HG03521 (cell line): ENCODE data around the gene YEATS2.
"Not testable (repeated sequence)": the region's sequence is repeated elsewhere in the genome, so short reads cannot be mapped to it uniquely, and the experiment has no call there.

ENCODE experiments used
- ATAC-seq: cut with Tn5 transposase; IDR thresholded peaks from one replicate; pipeline ENCODE4 v1.9.1; 2021; ENCODE audit warnings: mild to moderate bottlenecking, moderate library complexity; ENCODE audit not compliant: unreplicated experiment

The YEATS2 gene

DNA sequence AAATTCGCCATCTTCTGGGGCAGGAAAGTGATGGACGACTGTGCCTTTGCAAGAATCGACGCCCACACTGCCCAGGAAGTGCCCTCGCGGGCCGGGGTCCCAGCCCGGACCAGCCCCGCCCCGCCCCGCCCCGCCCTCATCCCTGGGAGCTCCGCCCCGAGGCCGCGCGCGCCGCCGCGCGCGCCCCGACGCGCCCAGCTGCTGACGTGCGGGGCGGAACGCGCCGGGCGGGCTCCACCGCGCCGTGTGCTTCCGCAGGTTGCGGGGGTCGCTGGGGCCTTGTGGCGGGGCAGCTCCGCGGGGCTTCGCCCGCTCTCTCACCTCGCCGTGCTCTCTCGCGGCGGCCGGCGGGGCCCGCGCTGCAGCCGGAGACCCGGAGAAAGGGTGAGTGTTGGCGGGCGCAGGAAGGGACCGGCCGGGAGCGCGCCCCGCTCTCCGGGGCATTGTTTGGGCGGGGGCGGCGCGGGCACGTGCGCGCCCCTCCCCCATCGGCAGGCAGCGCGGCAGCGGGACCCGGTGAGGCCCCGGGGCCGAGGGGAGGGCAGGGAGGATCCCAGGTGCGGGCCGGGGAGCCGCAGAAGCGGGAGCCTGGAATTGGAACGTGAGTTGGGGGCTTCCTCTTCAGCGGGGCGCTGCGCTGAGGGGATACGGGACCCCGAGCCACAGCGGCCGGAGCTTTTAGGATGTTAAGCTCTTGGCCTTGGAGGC is at the start of gene YEATS2:
Gene YEATS2, plus strand, starts transcription at position 188 of the 708 bp plus-strand sequence. CDS start 17,366 bp downstream, outside the sequence.
- ATAC-seq, result peak; percentile 86

DNA sequence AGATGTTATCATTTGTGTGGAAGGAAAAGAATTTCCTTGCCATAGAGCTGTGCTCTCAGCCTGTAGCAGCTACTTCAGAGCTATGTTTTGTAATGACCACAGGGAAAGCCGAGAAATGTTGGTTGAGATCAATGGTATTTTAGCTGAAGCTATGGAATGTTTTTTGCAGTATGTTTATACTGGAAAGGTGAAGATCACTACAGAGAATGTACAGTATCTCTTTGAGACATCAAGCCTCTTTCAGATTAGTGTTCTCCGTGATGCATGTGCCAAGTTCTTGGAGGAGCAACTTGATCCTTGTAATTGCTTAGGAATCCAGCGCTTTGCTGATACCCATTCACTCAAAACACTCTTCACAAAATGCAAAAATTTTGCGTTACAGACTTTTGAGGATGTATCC is 47.0 kb upstream of the YEATS2 start:
- ATAC-seq, result no peak

DNA sequence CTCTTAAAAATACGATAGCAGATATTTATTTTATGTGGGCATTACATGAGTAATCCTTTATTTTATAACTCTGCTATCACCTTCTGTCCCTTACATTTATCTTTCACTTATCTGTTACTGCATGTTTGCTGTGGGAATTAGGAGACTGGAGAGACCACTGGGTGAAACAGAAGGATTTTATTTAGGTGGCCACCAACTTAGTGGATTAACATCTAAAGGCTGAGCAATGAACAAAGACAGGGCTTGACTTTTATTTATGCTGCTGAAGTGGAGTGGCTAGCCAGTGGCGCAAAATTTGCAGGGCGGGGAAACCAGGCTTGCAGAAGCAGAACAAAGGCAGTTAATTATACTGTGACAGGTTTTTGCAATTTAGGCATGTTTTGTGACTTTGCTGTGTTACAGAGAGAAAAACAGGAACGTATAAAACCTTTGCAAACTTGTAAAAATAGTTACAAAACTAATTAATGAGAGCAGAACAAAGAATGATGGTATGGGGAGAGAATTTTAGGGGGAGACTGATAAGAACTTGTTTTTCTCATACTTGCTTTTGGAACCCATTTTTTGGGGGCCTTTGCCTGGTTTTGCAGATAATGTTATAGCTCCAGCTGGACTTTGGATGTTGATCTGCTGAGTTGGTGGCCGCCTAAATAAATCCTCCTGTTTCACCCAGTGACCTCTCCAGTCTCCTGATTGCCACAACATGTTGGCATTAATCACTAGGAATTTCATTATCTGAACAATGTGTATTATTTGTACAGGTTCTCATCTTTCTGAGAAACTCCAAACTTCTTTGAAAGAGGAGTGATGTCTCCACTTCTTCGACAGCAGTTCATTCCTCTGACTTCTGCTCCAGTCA is 44.2 kb upstream of the YEATS2 start:
- no peak for ATAC-seq

DNA sequence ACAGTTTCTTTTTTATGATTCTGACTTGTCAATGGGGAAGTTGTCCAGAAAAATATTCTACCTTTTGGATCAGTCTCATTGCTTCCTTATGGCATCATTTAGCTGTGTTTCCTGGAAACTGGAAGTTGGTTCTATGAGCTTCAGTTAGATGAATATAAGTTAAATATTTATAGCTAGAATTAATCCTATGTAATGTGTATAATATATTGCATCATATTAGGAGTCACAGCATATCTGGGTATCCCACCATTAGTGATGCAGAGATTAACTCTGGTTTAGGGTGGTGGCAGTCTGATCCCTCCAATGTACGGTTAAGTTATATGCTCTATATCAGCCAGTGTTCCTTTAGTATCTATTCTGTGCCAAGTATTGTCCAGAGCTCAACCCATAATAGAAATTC is 42.9 kb upstream of the YEATS2 start:
- ATAC-seq, result no peak

DNA sequence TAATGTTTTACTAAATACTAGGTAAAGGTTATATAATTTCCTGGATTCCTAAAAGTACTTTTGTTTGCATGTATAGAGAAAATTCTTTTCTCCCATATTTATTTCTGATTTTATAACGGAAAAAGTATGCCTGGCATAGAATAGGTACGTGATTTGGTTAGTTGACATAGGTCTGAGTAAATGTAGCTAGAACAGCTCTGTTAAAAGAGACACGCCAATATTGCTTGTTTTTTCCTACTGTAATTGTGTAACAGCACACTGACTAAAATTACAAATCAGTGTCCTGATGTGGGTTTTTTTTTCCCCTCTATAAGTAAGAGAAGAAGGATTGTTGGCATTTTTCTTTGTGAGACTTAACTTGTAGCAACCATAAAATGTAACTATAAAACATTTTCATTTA is 35.5 kb upstream of the YEATS2 start:
- no peak for ATAC-seq

DNA sequence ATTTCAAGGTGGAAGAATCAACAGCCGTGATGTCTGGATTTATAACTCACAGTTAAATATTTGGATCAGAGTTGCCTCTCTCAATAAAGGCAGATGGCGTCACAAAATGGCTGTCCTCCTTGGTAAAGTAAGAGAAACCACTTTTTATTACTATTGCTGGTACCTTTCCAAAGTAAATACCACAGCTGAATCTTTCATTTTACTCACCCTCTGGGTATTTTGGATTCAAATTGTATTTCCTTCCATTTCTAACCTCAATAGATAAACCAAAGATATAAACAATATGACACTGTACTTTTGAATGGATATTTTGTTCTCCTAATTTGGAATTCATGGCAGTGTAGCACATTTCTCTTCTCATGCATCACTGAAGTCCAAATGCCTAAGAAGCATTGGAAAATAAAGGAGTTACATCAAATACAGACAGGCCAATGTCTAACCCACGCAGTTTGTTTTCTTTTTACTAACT is 32.6 kb upstream of the YEATS2 start:
- ATAC-seq, result no peak

DNA sequence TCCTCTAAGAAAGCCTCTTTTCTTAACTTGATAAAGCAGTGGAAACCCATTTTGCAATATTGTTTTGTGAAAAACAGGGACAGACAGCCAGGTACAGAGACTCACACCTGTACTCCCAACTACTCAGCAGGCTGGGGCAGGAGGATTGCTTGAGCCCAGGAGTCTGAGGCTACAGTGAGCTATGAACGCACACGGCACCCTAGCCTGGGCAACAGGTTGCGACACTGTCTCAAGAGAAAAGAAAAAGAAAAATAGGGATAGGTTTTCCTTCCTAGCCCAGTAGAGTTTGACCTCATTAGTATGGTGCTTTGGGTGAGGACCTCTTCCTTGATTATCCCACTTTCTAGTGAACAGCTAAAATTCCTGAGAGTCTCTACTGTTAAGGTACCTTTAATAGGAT is 17.5 kb upstream of the YEATS2 start:
- ATAC-seq, result no peak

DNA sequence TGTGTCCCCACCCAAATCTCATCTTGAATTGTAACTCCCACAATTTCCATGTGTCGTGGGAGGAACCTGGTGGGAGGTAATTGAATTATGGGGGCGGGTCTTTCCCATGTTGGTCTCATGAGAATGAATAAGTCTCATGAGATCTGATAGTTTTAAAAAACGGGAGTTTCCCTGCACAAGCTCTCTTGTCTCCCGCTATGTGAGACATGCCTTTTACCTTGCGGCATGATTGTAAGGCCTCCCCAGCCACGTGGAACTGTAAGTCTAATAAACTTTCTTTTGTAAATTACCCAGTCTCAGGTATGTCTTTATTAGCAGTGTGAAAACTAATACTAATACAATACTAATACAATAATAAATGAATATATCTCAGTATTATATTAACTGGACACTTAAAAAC is 9.9 kb upstream of the YEATS2 start:
- no peak for ATAC-seq

DNA sequence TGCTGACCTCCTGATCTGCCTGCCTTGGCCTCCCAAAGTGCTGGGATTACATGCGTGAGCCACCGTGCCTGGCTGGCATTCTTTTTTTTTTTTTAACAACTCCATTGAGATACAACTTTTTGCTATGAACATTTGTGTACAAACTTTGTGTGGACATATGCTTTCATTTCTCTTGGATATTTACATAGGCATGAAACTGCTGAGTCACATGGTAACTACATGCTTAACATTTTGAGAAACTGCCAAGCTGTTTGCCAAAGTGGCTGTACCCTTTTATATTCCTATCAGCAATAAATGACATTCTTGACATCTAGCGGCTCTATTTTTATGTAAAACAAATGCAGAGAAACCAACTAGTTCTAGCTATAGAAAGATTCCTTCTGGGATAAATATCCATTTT is 8.7 kb upstream of the YEATS2 start:
- no peak for ATAC-seq

DNA sequence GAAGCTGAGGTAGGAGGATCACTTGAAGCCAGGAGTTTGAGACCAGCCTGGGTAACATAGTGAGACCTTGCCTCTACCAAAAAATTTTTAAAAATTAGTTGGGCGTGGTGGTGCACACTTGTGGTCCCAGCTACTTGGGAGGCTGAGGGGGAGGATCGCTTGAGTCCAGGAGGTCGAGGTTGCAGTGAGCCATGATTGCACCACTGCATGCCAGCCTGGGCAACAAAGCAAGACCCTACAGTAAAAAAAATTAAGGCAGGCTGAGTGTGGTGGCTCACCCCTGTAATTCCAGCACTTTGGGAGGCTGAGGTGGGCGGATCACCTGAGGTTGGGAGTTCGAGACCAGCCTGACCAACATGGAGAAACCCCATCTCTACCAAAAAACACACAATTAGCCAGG is 8.0 kb upstream of the YEATS2 start:
- ATAC-seq, result not testable (repeated sequence)

DNA sequence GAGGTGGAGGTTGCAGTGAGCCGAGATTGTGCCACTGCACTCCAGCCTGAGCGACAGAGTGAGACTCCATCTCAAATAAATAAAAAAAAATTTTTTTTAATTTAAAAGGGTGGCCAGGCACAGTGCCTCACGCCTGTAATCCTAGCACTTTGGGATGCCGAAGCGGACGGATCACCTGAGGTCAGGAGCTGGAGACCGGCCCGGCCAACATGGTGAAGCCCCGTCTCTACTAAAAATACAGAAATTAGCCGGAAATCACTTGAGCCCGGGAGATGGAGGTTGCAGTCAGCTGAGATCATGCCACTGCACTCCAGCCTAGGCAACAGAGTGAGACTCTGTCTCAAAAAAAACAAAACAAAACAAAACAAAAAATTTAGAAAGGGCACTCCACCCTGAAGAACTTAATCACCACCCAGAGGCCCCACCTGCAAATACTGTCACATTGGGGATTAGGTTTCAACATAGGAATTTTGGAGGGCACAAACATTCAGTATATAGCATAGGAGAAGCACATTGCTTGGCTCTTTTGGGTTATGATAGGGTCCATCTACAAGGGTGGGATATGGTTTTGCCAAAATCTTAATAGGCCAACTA is 7.1 kb upstream of the YEATS2 start:
- ATAC-seq, result no peak

DNA sequence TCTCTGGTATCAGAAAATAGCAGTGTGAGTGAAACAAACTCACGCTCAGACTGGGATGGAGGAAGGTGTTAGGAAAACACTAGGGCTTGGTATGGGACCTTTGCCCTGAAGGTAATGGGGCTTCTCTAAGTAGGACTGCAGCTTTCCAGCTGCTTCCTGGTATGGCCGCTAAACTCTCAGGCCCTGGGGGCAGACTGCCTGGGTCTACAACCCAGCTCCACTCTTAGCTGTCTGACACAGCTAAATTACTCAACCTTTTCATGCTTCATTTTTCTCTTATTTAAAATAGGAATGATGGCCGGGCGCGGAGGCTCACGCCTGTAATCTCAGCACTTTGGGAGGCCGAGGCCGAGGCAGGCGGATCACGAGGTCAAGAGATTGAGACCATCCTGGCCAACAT is 5.2 kb upstream of the YEATS2 start:
- no peak for ATAC-seq

DNA sequence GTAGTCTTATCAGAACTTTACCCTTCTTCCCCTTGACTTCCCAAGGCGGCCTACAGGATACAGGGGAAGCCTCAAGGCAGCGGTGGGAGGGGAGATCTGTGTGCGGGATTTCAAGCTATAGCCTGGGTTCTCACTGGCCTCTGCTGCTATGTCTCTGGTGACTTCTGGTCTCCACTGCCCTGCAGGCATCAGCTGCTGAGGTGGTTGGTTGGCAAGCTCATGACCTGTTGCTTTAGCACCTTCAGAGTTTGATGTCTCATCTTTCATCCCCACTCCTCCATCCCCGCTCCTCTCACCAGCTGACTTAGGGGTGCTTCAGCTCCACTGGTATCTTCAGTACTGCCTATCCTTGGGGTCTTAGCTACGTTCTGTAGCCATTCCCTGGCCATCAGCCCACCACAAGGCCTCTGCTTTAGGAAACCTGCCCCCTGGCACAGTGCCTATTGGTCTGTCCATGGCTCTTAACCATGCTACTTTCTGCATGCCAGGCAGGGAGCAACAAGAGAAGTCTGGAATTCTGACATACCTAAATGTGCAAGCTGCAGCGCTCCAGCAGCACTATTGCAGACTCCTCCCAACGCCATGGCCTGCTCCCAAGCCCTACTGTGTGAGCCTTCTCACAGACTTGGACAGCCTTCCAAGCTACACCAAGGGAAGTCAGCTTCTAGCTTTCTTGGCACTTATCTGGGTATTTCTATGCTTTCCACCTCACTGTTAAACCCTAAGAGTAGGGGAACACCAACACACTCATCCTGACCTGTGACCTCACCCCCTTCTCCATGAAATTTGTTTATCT is 1.8 kb upstream of the YEATS2 start:
- no peak for ATAC-seq

DNA sequence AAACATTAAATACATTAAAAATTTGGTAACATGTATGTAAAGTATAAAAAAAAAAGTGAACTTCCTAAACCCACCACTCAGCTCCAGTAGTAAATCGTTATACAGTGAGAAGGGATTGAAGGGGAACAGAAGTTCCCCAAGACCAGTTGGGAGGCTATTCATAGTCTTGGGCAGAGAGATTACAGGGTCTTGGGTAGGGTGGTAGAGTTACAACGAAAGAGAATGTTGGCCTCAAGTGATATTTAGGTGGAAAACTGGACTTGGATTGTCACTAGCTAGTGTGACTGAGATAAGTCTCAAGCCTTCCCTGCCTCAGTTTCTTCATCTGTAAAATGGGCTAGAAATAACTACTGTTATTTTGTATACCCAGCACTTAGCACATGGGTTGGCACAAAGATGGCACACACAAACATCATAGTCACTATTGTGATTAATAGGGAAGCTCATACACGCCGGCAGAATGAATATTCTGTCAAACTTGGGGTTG is 431 bp upstream of the YEATS2 start:
- no peak for ATAC-seq

DNA sequence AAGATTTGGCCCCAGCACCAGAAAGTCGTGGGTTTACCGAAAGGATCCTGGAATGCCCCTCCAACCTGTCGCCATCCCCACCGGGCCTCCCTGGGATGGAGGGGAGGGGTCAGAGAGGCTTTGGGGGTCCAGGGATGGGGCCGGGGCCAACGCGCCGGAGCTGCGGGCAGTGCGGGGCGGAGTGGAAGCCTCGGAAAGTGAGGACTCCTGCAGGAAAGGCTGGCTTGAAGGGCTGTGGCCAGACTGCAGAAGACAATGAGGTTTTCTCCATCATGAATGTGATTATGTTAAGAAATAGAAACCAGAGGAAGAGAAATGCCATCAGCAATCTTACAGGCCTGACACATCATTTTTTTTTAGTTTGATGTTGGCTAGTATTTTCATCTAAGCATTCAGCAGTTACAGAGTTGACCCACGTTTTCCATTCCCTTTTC is 738 bp downstream of the YEATS2 start:
- ATAC-seq, result peak; percentile 11

DNA sequence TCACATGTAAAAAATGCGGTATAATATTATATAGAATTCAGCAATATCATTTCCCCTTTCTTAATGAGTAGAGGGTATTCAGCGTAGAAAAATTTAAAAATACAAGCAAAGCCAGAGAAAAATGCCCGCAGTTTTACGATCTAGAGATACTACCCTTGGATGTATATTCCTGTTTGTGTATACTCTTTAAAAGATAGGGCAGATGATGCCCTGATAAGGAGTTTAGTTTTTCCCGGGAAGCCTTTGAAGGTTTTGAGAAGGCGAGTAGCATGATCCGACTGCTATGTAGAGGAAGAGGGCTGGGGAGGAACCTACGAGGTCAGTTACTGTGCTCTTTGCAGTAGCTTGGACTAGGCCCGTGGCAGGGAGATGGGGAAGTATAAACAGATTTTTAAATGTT is 1.2 kb downstream of the YEATS2 start:
- no peak for ATAC-seq

DNA sequence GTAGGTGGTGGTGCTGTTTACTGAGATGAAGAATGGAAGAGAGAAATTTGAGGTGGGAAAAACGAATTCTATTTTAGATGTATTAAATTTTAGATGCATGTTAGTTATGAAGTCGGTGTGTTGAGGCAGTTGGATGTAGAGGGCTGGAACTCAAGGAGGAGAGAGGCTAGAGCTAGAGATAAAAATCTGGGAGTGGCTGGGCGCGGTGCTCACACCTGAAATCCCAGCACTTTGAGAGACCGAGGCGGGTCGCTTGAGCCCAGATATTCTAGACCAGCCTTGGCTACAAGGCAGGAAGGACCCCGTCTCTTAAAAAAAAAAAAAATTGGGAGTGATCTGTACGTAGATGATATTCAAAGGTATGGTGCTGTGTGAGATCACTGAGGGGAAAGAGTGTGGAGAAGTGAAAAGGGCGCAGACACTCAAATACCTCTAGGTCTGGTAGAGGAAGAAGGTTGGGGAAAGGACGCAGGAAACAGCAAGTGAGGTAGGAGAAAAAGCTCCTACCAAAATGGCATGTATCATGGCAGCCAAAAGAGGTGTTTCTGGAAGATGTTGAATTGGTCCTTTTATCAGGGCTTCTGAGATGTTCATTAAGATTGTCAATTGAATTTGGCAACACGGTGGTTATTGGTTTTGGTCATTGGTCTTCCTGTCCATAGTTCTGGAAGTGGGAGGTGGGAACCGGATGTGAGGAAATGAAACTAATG is 1.8 kb downstream of the YEATS2 start:
- no peak for ATAC-seq

DNA sequence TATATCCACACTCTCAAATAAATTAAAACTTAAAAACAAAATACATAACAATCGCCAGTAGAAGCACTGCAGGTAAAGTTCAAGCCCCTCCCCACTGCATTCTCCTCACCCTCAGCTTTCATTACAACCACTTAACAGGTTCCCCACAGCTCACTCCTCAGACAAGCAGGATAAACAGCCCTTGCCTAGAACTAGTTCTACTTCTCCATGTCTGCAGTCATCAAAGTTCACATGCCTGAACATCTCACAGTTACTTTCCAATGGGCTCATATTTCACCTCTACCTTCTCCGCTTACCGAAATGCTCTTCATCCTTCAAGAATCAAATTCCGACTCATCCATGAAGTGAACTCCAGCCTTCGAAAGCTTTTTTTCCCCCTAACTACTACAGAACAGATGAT is 4.1 kb downstream of the YEATS2 start:
- no peak for ATAC-seq

DNA sequence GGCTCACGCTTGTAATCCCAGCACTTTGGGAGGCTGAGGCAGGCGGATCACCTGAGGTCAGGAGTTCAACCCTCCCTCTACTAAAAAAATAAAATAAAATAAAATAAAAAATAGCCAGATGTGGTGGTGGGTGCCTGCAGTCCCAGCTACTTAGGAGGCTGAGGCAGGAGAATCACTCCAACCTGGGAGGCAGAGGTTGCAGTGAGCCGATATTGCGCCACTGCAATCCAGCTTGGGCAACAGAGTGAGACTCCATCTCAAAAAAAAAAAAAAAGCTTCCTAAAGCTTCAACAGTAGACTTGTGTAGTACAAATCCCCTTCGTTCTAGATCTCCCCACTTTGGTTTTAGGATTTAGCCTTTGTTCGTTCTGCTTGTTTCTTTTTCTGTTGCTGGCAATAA is 6.3 kb downstream of the YEATS2 start:
- not testable (repeated sequence) for ATAC-seq

DNA sequence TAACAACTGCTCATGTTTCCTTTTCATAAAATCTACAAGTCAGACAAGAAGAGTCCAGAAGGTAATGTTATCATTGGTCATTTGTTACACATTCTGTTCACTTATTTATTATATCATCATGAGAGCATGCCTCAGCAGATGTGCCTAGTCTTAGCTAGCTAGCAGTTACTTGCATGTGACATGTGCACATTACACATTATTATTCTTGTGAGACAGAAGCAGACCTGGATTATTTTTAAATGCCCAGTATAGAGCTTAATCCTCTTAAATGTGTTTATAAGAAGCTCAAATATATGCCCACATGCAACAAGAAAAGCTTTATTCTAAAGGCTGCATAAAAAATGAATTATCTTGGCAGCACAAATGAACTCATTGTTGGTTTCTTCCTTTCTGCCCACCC is 12.6 kb downstream of the YEATS2 start:
- ATAC-seq, result no peak
